ENCODE results near the gene TAS2R60. TPM values are rescaled to one million over a fixed set of nuclear protein-coding genes. Genes with fewer than 3 reads are reported as not detected.

Gene TAS2R60
- total RNA-seq, 1 experiment from 2014 or later, result not detected

DNA sequence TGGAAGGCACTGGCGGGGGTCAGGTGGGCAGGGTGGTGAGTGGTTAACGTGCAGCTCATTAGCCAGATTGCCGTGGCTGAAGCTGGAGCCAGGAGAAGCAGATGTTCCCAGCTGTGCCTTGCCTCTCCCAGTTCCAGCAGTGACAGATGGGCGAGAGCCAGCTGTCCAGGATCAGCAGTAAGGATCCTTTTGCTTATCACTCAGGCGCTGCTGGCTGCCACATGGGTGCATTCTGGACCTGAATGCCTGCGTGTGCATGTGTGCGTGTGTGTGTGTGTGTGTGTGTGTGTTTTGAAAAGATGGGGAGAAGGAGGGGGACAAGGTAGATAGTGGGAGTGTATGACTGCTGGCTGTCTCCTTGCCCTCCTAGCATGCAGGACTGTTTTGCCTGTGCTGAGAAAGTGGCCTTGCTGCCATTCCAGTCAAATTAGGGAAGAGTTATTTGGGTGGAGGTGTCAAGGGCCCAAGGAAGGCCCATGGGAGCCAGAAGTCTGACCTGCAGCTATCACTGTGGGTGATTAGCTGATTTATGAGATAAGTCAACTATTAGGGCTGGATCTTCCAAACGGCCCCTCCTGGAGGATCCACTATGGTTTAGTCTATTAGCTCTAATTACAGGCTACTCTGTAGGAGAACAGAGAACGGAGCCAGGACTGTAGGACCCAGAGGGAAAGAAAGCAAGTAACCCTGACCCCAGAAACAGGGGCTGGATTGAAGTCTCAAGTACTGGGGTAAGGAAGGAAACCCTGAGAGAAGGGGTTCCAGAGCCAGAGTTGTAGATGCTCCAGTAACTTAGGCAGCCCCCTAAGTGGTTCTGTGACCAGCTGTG is 37.9 kb upstream of the TAS2R60 start:
- peak overlapping the region; percentile 87 for H3K4me2 ChIP-seq (ENCODE audit: insufficient read depth, insufficient read length, low read length)
- peak overlapping the region; percentile 87 to 96; a peak in 3 of 5 replicates for H3K4me3 Mint-ChIP-seq
- peaks cover 13% of the 10 kb centered on the region; the same call in 1 of the 2 replicates for H3K79me2 ChIP-seq (ENCODE audit: insufficient read depth, low read length)

More for the DNA sequence above, 37.9 kb upstream of the TAS2R60 start:
- Histone ChIP-seq H4K5ac (ENCODE audit: insufficient read length, low read depth, low read length) (no peak overlapping the region), H3K56ac (ENCODE audit: insufficient read length, low read depth, low read length) (no peak overlapping the region), H3K4me1 (ENCODE audit: insufficient read depth, low read length) (peaks cover 17% of the 10 kb centered on the region), H2BK20ac (ENCODE audit: low read depth, low read length, poor library complexity, severe bottlenecking) (no peak overlapping the region), H3K9me3 (ENCODE audit: control insufficient read depth, low read depth, low read length) (no peaks in the 10 kb centered on the region), H3K23ac (ENCODE audit: insufficient read length, low read depth, low read length) (no peak overlapping the region), H3K79me1 (ENCODE audit: insufficient read depth, low read depth, low read length, poor library complexity, severe bottlenecking) (no peaks in the 10 kb centered on the region), H3K14ac (ENCODE audit: insufficient read depth, low read length) (no peak overlapping the region), H4K91ac (ENCODE audit: insufficient read length, low read depth, low read length) (no peak overlapping the region), H4K20me1 (ENCODE audit: control insufficient read depth, insufficient read depth, insufficient read length) (no peaks in the 10 kb centered on the region), H3K27me3 (ENCODE audit: insufficient read depth, low read length) (no peaks in the 10 kb centered on the region), H3K9ac (ENCODE audit: extremely low read depth, insufficient read length, low read length) (no peak overlapping the region), H3T11ph (ENCODE audit: low read length) (no peak overlapping the region), H4K8ac (replicated peaks; ENCODE audit: insufficient read length, low read depth, low read length) (no peak overlapping the region), H3K4ac (ENCODE audit: low read depth, low read length) (no peak overlapping the region), H3K27ac (ENCODE audit: insufficient read length, low read depth, low read length) (no peak overlapping the region), H2BK120ac (ENCODE audit: low read depth, low read length, poor library complexity, severe bottlenecking) (no peak overlapping the region), H2BK15ac (ENCODE audit: low read depth, low read length) (no peak overlapping the region), H2AFZ (ENCODE audit: low read length) (no peak overlapping the region), H2BK5ac (ENCODE audit: insufficient read length, low read length) (no peak overlapping the region), H2BK12ac (ENCODE audit: insufficient read length, low read depth, low read length) (no peak overlapping the region), H3K18ac (ENCODE audit: insufficient read length, low read depth, low read length) (no peak overlapping the region), H2AK5ac (ENCODE audit: insufficient read length, low read length) (no peak overlapping the region), H3K23me2 (ENCODE audit: insufficient read length, low read depth, low read length, poor library complexity, severe bottlenecking) (peaks cover 10% of the 10 kb centered on the region)
- TF ChIP-seq, protein P1, sequence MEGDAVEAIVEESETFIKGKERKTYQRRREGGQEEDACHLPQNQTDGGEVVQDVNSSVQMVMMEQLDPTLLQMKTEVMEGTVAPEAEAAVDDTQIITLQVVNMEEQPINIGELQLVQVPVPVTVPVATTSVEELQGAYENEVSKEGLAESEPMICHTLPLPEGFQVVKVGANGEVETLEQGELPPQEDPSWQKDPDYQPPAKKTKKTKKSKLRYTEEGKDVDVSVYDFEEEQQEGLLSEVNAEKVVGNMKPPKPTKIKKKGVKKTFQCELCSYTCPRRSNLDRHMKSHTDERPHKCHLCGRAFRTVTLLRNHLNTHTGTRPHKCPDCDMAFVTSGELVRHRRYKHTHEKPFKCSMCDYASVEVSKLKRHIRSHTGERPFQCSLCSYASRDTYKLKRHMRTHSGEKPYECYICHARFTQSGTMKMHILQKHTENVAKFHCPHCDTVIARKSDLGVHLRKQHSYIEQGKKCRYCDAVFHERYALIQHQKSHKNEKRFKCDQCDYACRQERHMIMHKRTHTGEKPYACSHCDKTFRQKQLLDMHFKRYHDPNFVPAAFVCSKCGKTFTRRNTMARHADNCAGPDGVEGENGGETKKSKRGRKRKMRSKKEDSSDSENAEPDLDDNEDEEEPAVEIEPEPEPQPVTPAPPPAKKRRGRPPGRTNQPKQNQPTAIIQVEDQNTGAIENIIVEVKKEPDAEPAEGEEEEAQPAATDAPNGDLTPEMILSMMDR (conservative IDR thresholded peaks at IDR 0.05), result no peak
- peaks cover 51 to 56% of the 10 kb centered on the region in 2 experiments for H3K4me1 Mint-ChIP-seq
- H3K36me3 Mint-ChIP-seq (ENCODE audit: insufficient read depth in 1 of 3, low read depth in 3 of 3), result peaks cover 45 to 51% (median 49%) of the 10 kb centered on the region in 3 experiments
- WGBS (ENCODE audit: extremely low coverage, insufficient read length, low lambda C conversion rate), result no CpG with 5 or more reads among the region's 9 CpGs
- DNase-seq, result no peak
- H3K27ac Mint-ChIP-seq, result peak overlapping the region; percentile 53 to 80 (median 70); a peak in 6 of 7 replicates
- no peaks in the 10 kb centered on the region for H3K27me3 Mint-ChIP-seq (ENCODE audit: low read depth)
- no peaks in the 10 kb centered on the region for H3K9me3 Mint-ChIP-seq
